ENCODE measurements around the gene RXRG. TPM values are rescaled to one million over a fixed set of nuclear protein-coding genes. Genes with fewer than 3 reads are reported as not detected.

The RXRG gene
- total and polyA plus RNA-seq, 2 donors (not counting 3 experiments of a cell fraction or from before 2014, with no cell fraction given), result not detected

DNA sequence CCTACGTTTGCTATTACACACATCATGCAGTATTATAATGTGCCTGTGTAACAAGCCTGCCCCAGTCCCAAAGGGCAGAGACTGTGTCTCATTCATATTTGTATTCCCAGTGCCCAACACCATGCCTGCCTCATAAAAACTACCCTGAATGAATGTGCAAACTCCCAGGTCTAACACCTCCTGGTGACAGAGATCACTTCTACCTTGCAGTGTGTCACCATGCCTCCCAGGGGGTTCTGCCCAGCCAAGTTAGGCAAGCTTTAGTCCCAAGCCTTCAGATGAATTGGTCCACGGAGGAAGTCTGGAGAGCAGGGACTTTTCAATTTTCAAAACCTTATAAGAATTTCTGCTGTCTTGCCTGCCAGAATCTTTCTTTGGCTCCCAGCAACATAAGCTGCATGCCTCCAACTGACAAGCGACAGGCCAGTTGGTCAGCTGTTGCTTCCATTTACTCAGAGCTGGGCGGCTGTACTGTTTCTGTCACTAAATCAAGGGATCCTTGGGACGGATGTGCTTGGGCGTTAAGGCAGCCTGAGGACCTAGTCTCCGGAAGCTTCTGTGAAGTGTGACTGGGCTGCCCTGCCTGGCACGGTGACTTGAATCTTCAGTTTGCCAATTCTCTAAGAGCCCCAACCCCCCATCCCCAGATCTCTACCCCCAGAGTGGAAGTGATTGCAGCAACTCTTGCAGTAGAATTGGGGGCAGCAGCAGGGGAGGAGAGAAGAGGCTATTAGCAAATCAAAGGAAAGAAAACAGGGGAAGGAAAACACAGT lies 1.2 kb downstream of the RXRG start:
- Histone ChIP-seq H3K27me3 (ENCODE audit: control insufficient read depth in 2 of 2, insufficient read depth in 2 of 2, low read length in 2 of 2) (peaks cover 37 to 54% of the 10 kb centered on the region in 2 experiments), H3K4me3 (replicated peaks in 1 of 3; ENCODE audit: insufficient read depth in 1 of 3, low read depth in 1 of 3, low read length in 3 of 3) (no peak overlapping the region), H3K4me1 (ENCODE audit: control insufficient read depth, extremely low read depth, insufficient read depth, low read length) (no peaks in the 10 kb centered on the region), H3K36me3 (ENCODE audit: control insufficient read depth in 2 of 2, extremely low read depth in 1 of 2, insufficient read depth in 2 of 2, low read length in 2 of 2) (no peaks in the 10 kb centered on the region), H2AFZ (ENCODE audit: low read depth, low read length) (no peak overlapping the region), H3K4me2 (ENCODE audit: insufficient read depth, low read length) (no peak overlapping the region), H3K79me2 (ENCODE audit: control insufficient read depth, insufficient read depth, low read length) (no peaks in the 10 kb centered on the region), H3K9ac (replicated peaks; ENCODE audit: extremely low read depth, insufficient read depth, low read length) (no peak overlapping the region), H3K9me1 (replicated peaks; ENCODE audit: control insufficient read depth, extremely low read depth, insufficient read depth, low read length) (no peaks in the 10 kb centered on the region), H3K27ac (ENCODE audit: insufficient read depth, low read depth, low read length) (no peak overlapping the region), H4K20me1 (replicated peaks; ENCODE audit: control insufficient read depth, extremely low read depth, insufficient read depth, low read length) (no peaks in the 10 kb centered on the region), H3K9me3 (replicated peaks; ENCODE audit: control insufficient read depth, insufficient read depth, low read length) (no peaks in the 10 kb centered on the region)
- BruUV-seq (replicated peaks), result no TSS peak
- intact Hi-C loops (cut with micrococcal nuclease) (no loop called here), dilution Hi-C loops (cut with MboI; ENCODE audit: extremely low pct_ligation_motif_present, low sequenced_read_pairs) (no loop called here)
- ChIA-PET POLR2A (no interaction called here), CTCF (interaction anchor here (0.9 kb wide), 1 partner anchor 76 kb away, joined by 3 read pairs; no protein-coding TSS in a partner anchor)
- TF ChIP-seq, protein P1, sequence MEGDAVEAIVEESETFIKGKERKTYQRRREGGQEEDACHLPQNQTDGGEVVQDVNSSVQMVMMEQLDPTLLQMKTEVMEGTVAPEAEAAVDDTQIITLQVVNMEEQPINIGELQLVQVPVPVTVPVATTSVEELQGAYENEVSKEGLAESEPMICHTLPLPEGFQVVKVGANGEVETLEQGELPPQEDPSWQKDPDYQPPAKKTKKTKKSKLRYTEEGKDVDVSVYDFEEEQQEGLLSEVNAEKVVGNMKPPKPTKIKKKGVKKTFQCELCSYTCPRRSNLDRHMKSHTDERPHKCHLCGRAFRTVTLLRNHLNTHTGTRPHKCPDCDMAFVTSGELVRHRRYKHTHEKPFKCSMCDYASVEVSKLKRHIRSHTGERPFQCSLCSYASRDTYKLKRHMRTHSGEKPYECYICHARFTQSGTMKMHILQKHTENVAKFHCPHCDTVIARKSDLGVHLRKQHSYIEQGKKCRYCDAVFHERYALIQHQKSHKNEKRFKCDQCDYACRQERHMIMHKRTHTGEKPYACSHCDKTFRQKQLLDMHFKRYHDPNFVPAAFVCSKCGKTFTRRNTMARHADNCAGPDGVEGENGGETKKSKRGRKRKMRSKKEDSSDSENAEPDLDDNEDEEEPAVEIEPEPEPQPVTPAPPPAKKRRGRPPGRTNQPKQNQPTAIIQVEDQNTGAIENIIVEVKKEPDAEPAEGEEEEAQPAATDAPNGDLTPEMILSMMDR (IDR thresholded peaks at IDR 0.05; ENCODE audit: extremely low read depth in 1 of 2, insufficient read depth in 1 of 2, low read depth in 1 of 2, low read length in 2 of 2), result no peak
- TF ChIP-seq POLR2AphosphoS5 (IDR thresholded peaks at IDR 0.05; ENCODE audit: insufficient read depth, low read depth, low read length) (no peak), FOS (IDR thresholded peaks at IDR 0.05; ENCODE audit: borderline replicate concordance, insufficient read depth, low read length) (no peak)
- no peak for DNase-seq (ENCODE audit: low read depth, low spot score)
- FAIRE-seq, result no peak

DNA sequence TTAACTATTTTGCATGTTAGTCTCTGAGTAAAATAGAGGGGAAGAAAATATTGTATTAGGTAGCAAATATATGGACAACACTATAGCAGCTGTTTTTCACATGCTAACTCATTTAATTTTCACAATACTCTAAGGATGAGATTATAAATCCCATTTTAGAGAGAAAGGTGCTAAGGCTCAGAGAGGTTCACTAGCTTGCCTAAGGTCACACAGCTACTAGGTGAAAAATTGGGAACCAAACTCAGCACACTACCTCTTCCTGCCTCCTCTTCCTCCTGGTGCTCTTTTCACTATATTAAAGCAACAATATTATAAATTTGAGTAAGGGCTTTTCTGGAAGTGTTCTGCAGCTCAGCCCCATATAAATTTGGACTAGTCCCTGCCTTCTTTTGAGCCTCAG lies 2.3 kb downstream of the RXRG start:
- Histone ChIP-seq H3K27ac (ENCODE audit: insufficient read depth, low read depth, low read length) (no peak overlapping the region), H4K20me1 (replicated peaks; ENCODE audit: control insufficient read depth, extremely low read depth, insufficient read depth, low read length) (no peaks in the 10 kb centered on the region), H3K4me2 (ENCODE audit: insufficient read depth, low read length) (no peak overlapping the region), H3K27me3 (ENCODE audit: control insufficient read depth in 2 of 2, insufficient read depth in 2 of 2, low read length in 2 of 2) (peaks cover 37 to 54% of the 10 kb centered on the region in 2 experiments), H3K36me3 (ENCODE audit: control insufficient read depth in 2 of 2, extremely low read depth in 1 of 2, insufficient read depth in 2 of 2, low read length in 2 of 2) (no peaks in the 10 kb centered on the region), H3K4me1 (ENCODE audit: control insufficient read depth, extremely low read depth, insufficient read depth, low read length) (no peaks in the 10 kb centered on the region), H3K4me3 (replicated peaks in 1 of 3; ENCODE audit: insufficient read depth in 1 of 3, low read depth in 1 of 3, low read length in 3 of 3) (no peak overlapping the region), H2AFZ (ENCODE audit: low read depth, low read length) (no peak overlapping the region), H3K79me2 (ENCODE audit: control insufficient read depth, insufficient read depth, low read length) (no peaks in the 10 kb centered on the region), H3K9me1 (replicated peaks; ENCODE audit: control insufficient read depth, extremely low read depth, insufficient read depth, low read length) (no peaks in the 10 kb centered on the region), H3K9ac (replicated peaks; ENCODE audit: extremely low read depth, insufficient read depth, low read length) (no peak overlapping the region), H3K9me3 (replicated peaks; ENCODE audit: control insufficient read depth, insufficient read depth, low read length) (no peaks in the 10 kb centered on the region)
- ChIA-PET CTCF (interaction anchor here (0.9 kb wide), 1 partner anchor 75 kb away, joined by 3 read pairs; no protein-coding TSS in a partner anchor), POLR2A (no interaction called here)
- dilution Hi-C loops (cut with MboI; ENCODE audit: extremely low pct_ligation_motif_present, low sequenced_read_pairs) (no loop called here), intact Hi-C loops (cut with micrococcal nuclease) (no loop called here)
- DNase-seq (ENCODE audit: low read depth, low spot score), result no peak
- FAIRE-seq, result no peak
- no TSS peak for BruUV-seq (replicated peaks)
- no peak for TF ChIP-seq POLR2AphosphoS5 (IDR thresholded peaks at IDR 0.05; ENCODE audit: insufficient read depth, low read depth, low read length)
- no peak for TF ChIP-seq POLR2A (IDR thresholded peaks at IDR 0.05; ENCODE audit: low read depth, low read length)
- TF ChIP-seq FOS (IDR thresholded peaks at IDR 0.05; ENCODE audit: borderline replicate concordance, insufficient read depth, low read length), result no peak
- TF ChIP-seq GATA2 (IDR thresholded peaks at IDR 0.05; ENCODE audit: insufficient read depth, insufficient read length, low read depth, low read length), result no peak
- TF ChIP-seq MYC (IDR thresholded peaks at IDR 0.05; ENCODE audit: low read depth, low read length), result no peak
- TF ChIP-seq, protein P1 (IDR thresholded peaks at IDR 0.05; ENCODE audit: extremely low read depth in 1 of 2, insufficient read depth in 1 of 2, low read depth in 1 of 2, low read length in 2 of 2), result no peak
- no peak for TF ChIP-seq EZH2 (IDR thresholded peaks at IDR 0.05; ENCODE audit: borderline replicate concordance, low read depth, low read length, severe bottlenecking)
- TF ChIP-seq, protein P2, sequence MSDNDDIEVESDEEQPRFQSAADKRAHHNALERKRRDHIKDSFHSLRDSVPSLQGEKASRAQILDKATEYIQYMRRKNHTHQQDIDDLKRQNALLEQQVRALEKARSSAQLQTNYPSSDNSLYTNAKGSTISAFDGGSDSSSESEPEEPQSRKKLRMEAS (IDR thresholded peaks at IDR 0.05; ENCODE audit: insufficient read depth, insufficient read length), result no peak
- TF ChIP-seq JUN (IDR thresholded peaks at IDR 0.05; ENCODE audit: borderline replicate concordance, insufficient read depth, insufficient read length, low read depth), result no peak

Data from endothelial cell of umbilical vein (primary cell).